Kidney epithelial cell (primary cell): Measurements from ENCODE around the gene RAD51B. TPM values are rescaled to one million over a fixed set of nuclear protein-coding genes. Genes with fewer than 3 reads are reported as not detected.

Experiments used
- DNase-seq: peaks from one replicate; pipeline ENCODE4 v3.0.0-alpha.2; 2010; ENCODE audit warnings: low read depth
- H3K27me3 ChIP-seq: 2 replicates; pipeline ENCODE4 v1.6.0; 2011; ENCODE audit warnings: low read length; ENCODE audit not compliant: control insufficient read depth, insufficient read depth
- H3K36me3 ChIP-seq: 2 replicates; pipeline ENCODE4 v1.5.1; 2011; ENCODE audit warnings: low read length; ENCODE audit not compliant: control insufficient read depth, insufficient read depth
- H3K4me3 ChIP-seq: 2 replicates; pipeline ENCODE4 v1.5.1; 2011; ENCODE audit warnings: low read depth, mild to moderate bottlenecking, control low read depth, low read length
- CTCF ChIP-seq: IDR thresholded peaks from 2 replicates; pipeline ENCODE4 v1.5.1; 2011; ENCODE audit warnings: mild to moderate bottlenecking, moderate library complexity, low read length, control low read depth, inconsistent platforms; ENCODE audit not compliant: insufficient read depth, poor library complexity, severe bottlenecking
- total RNA-seq: library from RNA; depleted of rRNA; stranded (reverse); fragments of >200 nt; gene quantifications from 2 replicates; pipeline ENCODE4 v1.2.3, GENCODE V29; 2015

Gene RAD51B
- total RNA-seq, 1 donor from 2014 or later: 9.5 TPM

- Histone ChIP-seq H3K4me3 (no peak overlapping the region), H3K27me3 (no peaks in the 10 kb centered on the region), H3K36me3 (no peaks in the 10 kb centered on the region)
- no peak for TF ChIP-seq CTCF
- DNase-seq: no peak
Observed at GRCh38 chr14:68676511-68676943, 856.9 kb downstream of the RAD51B start.

- no peak for TF ChIP-seq CTCF
- Histone ChIP-seq H3K36me3 (no peaks in the 10 kb centered on the region), H3K27me3 (no peaks in the 10 kb centered on the region), H3K4me3 (no peak overlapping the region)
- no peak for DNase-seq
Observed at GRCh38 chr14:68677476-68677875, 857.9 kb downstream of the RAD51B start.

DNA sequence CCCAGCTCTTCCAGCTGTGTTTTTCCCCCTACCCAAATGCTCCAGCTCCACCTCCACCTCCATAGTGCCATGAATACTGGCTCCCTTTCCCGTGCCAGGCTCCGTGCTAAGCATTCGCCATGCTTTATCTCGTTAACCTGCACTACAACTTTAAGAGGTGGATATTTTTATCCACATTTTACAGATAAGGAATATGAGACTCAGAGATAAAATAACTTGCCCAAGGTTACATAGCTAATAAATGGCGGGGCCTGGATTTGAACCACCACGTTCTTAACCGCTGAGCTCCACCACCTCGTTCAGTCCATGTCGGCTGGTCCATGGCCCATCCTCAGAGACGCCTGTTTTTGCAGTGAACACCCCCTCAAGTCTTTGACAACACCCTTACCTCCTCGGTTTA is 858.3 kb downstream of the RAD51B start:
- no peak overlapping the region for H3K4me3 ChIP-seq
- TF ChIP-seq CTCF: no peak
- H3K36me3 ChIP-seq: no peaks in the 10 kb centered on the region
- H3K27me3 ChIP-seq: no peaks in the 10 kb centered on the region
- DNase-seq: no peak

- TF ChIP-seq CTCF: no peak
- H3K27me3 ChIP-seq: no peaks in the 10 kb centered on the region
- no peak overlapping the region for H3K4me3 ChIP-seq
- no peak for DNase-seq
- H3K36me3 ChIP-seq: no peaks in the 10 kb centered on the region
Observed at GRCh38 chr14:68678471-68678870, 858.9 kb downstream of the RAD51B start.

DNA sequence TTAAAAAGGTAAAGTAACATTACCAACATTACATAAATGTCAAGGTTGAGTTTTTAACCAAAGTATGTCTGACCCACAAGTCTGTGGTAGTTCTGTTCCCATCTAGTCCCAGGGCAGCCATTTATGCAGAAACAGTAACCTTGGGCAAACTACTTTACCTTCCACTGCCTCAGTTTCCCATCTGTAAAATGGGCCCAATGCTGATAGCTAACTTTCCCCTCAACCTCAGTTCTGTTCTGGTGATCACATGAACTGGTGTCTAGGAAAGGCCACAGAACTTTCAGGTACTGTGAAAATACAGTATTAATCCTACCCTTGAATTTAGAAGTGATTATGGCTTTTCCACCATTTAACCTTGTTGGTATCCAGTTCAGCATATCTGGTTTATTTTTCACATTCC is 859.7 kb downstream of the RAD51B start:
- Histone ChIP-seq H3K36me3 (no peaks in the 10 kb centered on the region), H3K27me3 (no peaks in the 10 kb centered on the region)
- no peak for TF ChIP-seq CTCF

DNA sequence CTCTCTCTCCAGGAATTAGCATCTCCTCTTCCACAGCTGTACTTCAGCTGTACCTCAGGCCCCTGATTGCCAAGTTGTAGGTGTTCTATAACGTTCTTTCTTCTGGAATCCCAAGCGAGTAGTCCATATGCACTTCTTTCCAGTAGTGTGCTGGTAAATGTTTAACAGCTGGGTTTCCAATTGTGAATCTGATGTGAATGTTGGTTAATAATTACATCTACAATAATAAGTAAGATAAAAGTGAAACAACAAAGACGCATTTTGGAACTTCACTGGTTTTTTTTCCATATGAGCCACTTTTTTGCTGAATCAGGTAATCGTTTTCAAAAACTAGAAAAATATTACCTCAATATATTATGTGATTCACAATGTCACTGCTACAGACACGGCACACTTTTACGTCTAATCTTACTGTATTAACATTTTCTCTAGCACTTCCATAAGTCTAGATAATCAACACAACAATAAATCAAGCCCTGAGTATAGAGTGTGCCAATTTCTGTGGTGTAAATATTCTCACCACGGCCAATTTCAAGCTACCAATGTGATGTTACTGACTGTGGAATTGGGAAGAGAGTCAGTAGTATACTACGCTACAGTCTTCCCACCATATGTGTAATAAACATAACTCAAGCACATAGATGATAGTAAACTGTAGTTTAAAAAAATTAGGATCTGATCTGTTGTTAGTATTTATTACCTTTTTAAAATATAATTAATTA is 860.3 kb downstream of the RAD51B start:
- DNase-seq: no peak
- no peaks in the 10 kb centered on the region for H3K36me3 ChIP-seq
- no peaks in the 10 kb centered on the region for H3K27me3 ChIP-seq
- no peak for TF ChIP-seq CTCF
- H3K4me3 ChIP-seq: no peak overlapping the region

More for the DNA sequence above, 859.7 kb downstream of the RAD51B start:
- H3K4me3 ChIP-seq: no peak overlapping the region
- DNase-seq: no peak
